Activated T-cell treated with anti-CD3 and anti-CD28 coated beads, Interleukin-2, amount 50 U/mL, for 48 hours (primary cell): Measurements from ENCODE around the gene NUFIP1.
"Not testable (repeated sequence)": the region's sequence is repeated elsewhere in the genome, so short reads cannot be mapped to it uniquely, and the experiment has no call there.

Experiments
- DNase-seq, 2 experiments: peaks; one replicate each; pipeline ENCODE4 v3.0.0-alpha.2; 2020

NUFIP1 gene

GRCh38 chr13:44989071-44989889 lies at the start of gene NUFIP1, which contains the start of gene GPALPP1:
TSS of gene NUFIP1 (minus strand) at chr13:44989471. CDS start at chr13:44989436, 35 bp downstream.
TSS of gene GPALPP1 (plus strand) at chr13:44989538. CDS start at chr13:44989655, 117 bp downstream.
- DNase-seq: peak; percentile 93 to 95

GRCh38 chr13:45036206-45036605 lies 46.9 kb upstream of the NUFIP1 start:
- DNase-seq: no peak

GRCh38 chr13:45034342-45034741 lies 45.1 kb upstream of the NUFIP1 start:
- no peak for DNase-seq

- no peak for DNase-seq
Observed at GRCh38 chr13:45024847-45025246, 35.6 kb upstream of the NUFIP1 start.

GRCh38 chr13:45021250-45021649 lies 32.0 kb upstream of the NUFIP1 start:
- DNase-seq: no peak

GRCh38 chr13:45019981-45020380 lies 30.7 kb upstream of the NUFIP1 start:
- not testable (repeated sequence) for DNase-seq

GRCh38 chr13:45016792-45017425 lies 27.6 kb upstream of the NUFIP1 start:
- DNase-seq: peak in 1 of 2 experiments; percentile 25

GRCh38 chr13:45015300-45015699 lies 26.0 kb upstream of the NUFIP1 start:
- DNase-seq: no peak

- DNase-seq: no peak
Observed at GRCh38 chr13:45011198-45011597, 21.9 kb upstream of the NUFIP1 start.

- no peak for DNase-seq
Observed at GRCh38 chr13:45007823-45008222, 18.6 kb upstream of the NUFIP1 start.

GRCh38 chr13:45007225-45007624 lies 18.0 kb upstream of the NUFIP1 start:
- DNase-seq: no peak

GRCh38 chr13:45004096-45004495 lies 14.8 kb upstream of the NUFIP1 start:
- no peak for DNase-seq

- DNase-seq: no peak
Observed at GRCh38 chr13:45003417-45003816, 14.1 kb upstream of the NUFIP1 start.

- DNase-seq: no peak
Observed at GRCh38 chr13:44989941-44990340, 670 bp upstream of the NUFIP1 start.

GRCh38 chr13:44978328-44978727 lies 10.9 kb downstream of the NUFIP1 start:
- DNase-seq: no peak

GRCh38 chr13:44976949-44977583 lies 12.2 kb downstream of the NUFIP1 start:
- no peak for DNase-seq

GRCh38 chr13:44976196-44976595 lies 13.1 kb downstream of the NUFIP1 start:
- no peak for DNase-seq

- no peak for DNase-seq
Observed at GRCh38 chr13:44974056-44974793, 15.0 kb downstream of the NUFIP1 start.

GRCh38 chr13:44972956-44973581 lies 16.2 kb downstream of the NUFIP1 start:
- no peak for DNase-seq

- DNase-seq: no peak
Observed at GRCh38 chr13:44971656-44972595, 17.3 kb downstream of the NUFIP1 start.
